AG08396 (cell line): ENCODE results near the gene TSC22D2.
A peak's percentile ranks its signal among the peaks of the same experiment; 100 is the strongest.
"Not testable (repeated sequence)": the region's sequence is repeated elsewhere in the genome, so short reads cannot be mapped to it uniquely, and the experiment has no call there.

Experiments used
- DNase-seq: peaks from one replicate; pipeline ENCODE4 v3.0.0; 2012; ENCODE audit warnings: low spot score, mixed read lengths

The TSC22D2 gene

GRCh38 chr3:150490277-150490986, 82.3 kb downstream of the TSC22D2 start:
- DNase-seq = no peak

GRCh38 chr3:150494411-150494977, 86.4 kb downstream of the TSC22D2 start:
- DNase-seq = no peak

- no peak for DNase-seq
Measured at GRCh38 chr3:150495149-150495548, 87.1 kb downstream of the TSC22D2 start.

GRCh38 chr3:150495563-150496168, 87.6 kb downstream of the TSC22D2 start:
- peak; percentile 18 for DNase-seq

GRCh38 chr3:150497956-150498355, 89.9 kb downstream of the TSC22D2 start:
- peak; percentile 31 for DNase-seq

GRCh38 chr3:150500960-150501359, 92.9 kb downstream of the TSC22D2 start:
- DNase-seq = not testable (repeated sequence)

GRCh38 chr3:150503402-150504099, 95.5 kb downstream of the TSC22D2 start:
- no peak for DNase-seq

- no peak for DNase-seq
Measured at GRCh38 chr3:150504483-150504882, 96.4 kb downstream of the TSC22D2 start.

GRCh38 chr3:150508401-150508800, 100.3 kb downstream of the TSC22D2 start:
- DNase-seq = no peak

GRCh38 chr3:150509780-150510179, 101.7 kb downstream of the TSC22D2 start:
- no peak for DNase-seq

GRCh38 chr3:150511122-150511821, 103.2 kb downstream of the TSC22D2 start:
- no peak for DNase-seq

GRCh38 chr3:150515210-150515609, 107.1 kb downstream of the TSC22D2 start:
- no peak for DNase-seq
